ENCODE measurements around the gene PRRC2B. TPM values are rescaled to one million over a fixed set of nuclear protein-coding genes. Genes with fewer than 3 reads are reported as not detected.

Gene PRRC2B
- total RNA-seq, 4 donors from 2014 or later = 81.7 to 159 (median 117) TPM

DNA sequence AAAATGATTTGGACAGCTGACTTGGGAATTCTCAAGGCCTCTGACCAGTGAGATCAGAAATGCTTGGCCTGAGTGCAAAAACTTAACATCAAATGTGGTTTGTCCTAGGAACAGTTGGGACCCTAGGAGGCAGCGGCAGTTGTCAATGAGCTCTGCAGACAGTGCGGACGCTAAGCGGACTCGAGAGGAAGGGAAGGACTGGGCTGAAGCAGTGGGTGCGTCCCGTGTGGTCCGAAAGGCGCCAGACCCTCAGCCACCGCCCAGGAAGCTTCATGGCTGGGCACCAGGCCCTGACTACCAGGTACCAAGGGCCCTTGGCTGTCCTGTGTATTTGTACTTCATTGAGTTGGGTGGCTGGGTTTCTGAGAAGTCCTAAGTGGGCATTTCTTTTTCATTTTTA is 65.2 kb downstream of the PRRC2B start:
- 91 to 94% methylated on average over 10 of the region's 10 CpGs for WGBS, 2 donors
- Histone ChIP-seq H3K36me3 (peaks cover 71 to 78% of the 10 kb centered on the region in 2 donors), H3K27me3 (no peaks in the 10 kb centered on the region), H3K9me3 (no peaks in the 10 kb centered on the region), H3K4me1 (no peaks in the 10 kb centered on the region), H3K27ac (no peak overlapping the region), H3K4me3 (replicated peaks in 1 of 3) (no peak overlapping the region)
- TF ChIP-seq CTCF (IDR thresholded peaks at IDR 0.05) (no peak), POLR2A (IDR thresholded peaks at IDR 0.05) (no peak)
- no peak for DNase-seq
- intact Hi-C loops (cut with DNase I) = no loop called here

DNA sequence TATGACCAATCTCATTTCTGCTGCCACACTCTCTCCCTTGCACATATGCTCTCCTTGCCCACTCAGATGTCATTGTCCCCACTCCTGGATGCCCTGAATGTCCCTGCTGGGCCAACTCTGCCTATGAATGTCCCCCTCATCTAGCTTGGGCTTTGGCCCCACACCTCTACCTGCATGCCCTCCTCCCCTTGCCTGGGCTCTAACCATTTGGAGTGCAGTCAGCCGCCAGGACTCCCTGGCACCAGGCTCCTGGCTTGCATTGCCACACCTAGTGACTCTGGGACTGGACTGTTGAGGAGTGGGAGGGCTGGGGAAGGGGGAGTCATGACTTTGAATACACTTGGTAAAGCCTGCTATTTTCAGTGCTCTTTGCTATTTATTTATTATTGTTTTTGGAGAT is 67.3 kb downstream of the PRRC2B start:
- Histone ChIP-seq H3K27me3 (no peaks in the 10 kb centered on the region), H3K27ac (no peak overlapping the region), H3K4me1 (no peaks in the 10 kb centered on the region), H3K4me3 (replicated peaks in 1 of 3) (no peak overlapping the region), H3K36me3 (peaks cover 73 to 84% of the 10 kb centered on the region in 2 donors), H3K9me3 (no peaks in the 10 kb centered on the region)
- no peak for DNase-seq
- no peak for TF ChIP-seq POLR2A (IDR thresholded peaks at IDR 0.05)
- TF ChIP-seq CTCF (IDR thresholded peaks at IDR 0.05) = no peak
- 88 to 92% methylated on average over 1 of the region's 1 CpG for WGBS, 2 donors
- intact Hi-C loops (cut with DNase I) = no loop called here

GRCh38 chr9:131464354-131465000 is 70.6 kb downstream of the PRRC2B start:
- Histone ChIP-seq H3K27me3 (no peaks in the 10 kb centered on the region), H3K27ac (no peak overlapping the region), H3K4me3 (replicated peaks in 1 of 3) (no peak overlapping the region), H3K9me3 (no peaks in the 10 kb centered on the region), H3K36me3 (peaks cover 69 to 81% of the 10 kb centered on the region in 2 donors), H3K4me1 (no peaks in the 10 kb centered on the region)
- TF ChIP-seq CTCF (IDR thresholded peaks at IDR 0.05) = no peak
- TF ChIP-seq POLR2A (IDR thresholded peaks at IDR 0.05) = no peak
- DNase-seq = no peak
- 90 to 92% methylated on average over 24 of the region's 24 CpGs for WGBS, 2 donors
- intact Hi-C loops (cut with DNase I) = no loop called here

DNA sequence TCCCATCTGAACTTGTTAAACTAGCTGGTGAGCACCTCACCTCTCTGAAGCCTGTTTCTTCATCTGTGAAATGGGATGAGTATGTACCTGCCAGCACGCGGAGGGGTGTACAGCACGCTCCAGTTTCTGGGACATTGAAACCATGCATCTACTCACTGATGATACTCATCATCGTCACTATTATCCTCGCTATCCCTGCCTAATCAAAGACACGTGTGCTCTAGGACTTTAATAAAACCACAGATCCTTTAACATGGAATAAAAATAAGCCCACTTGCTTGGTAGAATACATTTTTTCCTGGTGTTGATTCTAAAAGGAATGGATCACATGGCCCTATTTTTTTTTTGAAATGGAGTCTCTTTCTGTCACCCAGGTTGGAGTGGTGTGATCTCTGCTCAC is 71.5 kb downstream of the PRRC2B start:
- DNase-seq = no peak
- no peaks in the 10 kb centered on the region for H3K4me1 ChIP-seq
- H3K27ac ChIP-seq = no peak overlapping the region
- no peaks in the 10 kb centered on the region for H3K9me3 ChIP-seq
- no peaks in the 10 kb centered on the region for H3K27me3 ChIP-seq
- intact Hi-C loops (cut with DNase I) = no loop called here
- no peak for TF ChIP-seq CTCF (IDR thresholded peaks at IDR 0.05)
- no peak for TF ChIP-seq POLR2A (IDR thresholded peaks at IDR 0.05)
- peaks cover 71 to 83% of the 10 kb centered on the region in 2 donors for H3K36me3 ChIP-seq
- no peak overlapping the region for H3K4me3 ChIP-seq (replicated peaks in 1 of 3)
- WGBS, 2 donors = 96% methylated on average over 6 of the region's 6 CpGs

DNA sequence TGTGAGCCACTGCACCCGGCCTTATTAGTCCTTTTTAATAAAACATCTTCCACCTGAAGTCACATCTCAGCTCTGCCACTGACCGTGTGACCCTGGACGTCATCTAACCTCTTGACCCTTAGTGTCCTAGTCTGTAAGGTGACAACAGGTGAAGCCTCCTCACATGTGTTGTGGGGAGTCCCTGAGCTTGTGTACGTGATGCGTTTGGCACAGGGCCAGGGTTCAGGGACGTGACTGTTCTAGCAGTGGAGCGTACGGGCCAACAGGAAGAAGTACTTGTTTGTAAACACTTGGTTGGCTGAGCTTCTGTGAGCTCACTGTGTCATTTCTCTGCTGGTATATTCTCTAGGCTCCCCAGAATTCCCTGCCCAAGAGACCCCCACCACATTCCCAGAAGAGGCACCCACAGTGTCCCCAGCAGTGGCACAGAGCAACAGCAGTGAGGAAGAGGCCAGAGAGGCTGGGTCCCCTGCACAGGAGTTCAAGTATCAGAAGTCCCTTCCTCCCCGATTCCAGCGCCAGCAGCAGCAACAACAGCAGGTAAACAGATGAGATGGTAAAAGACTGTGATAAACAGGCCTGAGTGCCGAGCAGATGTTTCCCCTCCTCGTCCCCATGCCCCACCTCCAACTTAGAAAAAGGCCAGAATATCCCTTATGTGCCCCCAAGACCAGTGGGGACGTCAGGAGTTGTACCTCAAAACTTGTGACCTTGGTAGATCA is 73.5 kb downstream of the PRRC2B start:
- TF ChIP-seq CTCF (IDR thresholded peaks at IDR 0.05) (no peak), POLR2A (IDR thresholded peaks at IDR 0.05) (no peak)
- WGBS, 2 donors = 80 to 87% methylated on average over 12 to 13 of the region's 13 CpGs
- Histone ChIP-seq H3K4me1 (no peaks in the 10 kb centered on the region), H3K9me3 (no peaks in the 10 kb centered on the region), H3K27me3 (no peaks in the 10 kb centered on the region), H3K27ac (no peak overlapping the region), H3K36me3 (peaks cover 70 to 79% of the 10 kb centered on the region in 2 donors), H3K4me3 (replicated peaks in 1 of 3) (no peak overlapping the region)
- DNase-seq = no peak
- intact Hi-C loops (cut with DNase I) = no loop called here
